ENCODE results near the gene KLHL6. TPM values are rescaled to one million over a fixed set of nuclear protein-coding genes. Genes with fewer than 3 reads are reported as not detected.

The KLHL6 gene
- total and polyA plus RNA-seq, 2 of the 13 experiments (the other 11 are each of a cell fraction or from before 2014, with no cell fraction given), result not detected

- intact Hi-C loops (cut with micrococcal nuclease; ENCODE audit: unreplicated experiment), result loop anchor here (10.0 kb wide), 1 partner anchor 131 kb away; no protein-coding TSS in a partner anchor
These were observed 62.0 kb downstream of the KLHL6 start for GRCh38 chr3:183493296-183494045.

More at GRCh38 chr3:183493296-183494045, 62.0 kb downstream of the KLHL6 start:
- Histone ChIP-seq H4K20me1 (ENCODE audit: insufficient read depth, low read length) (no peaks in the 10 kb centered on the region), H3K36me3 (replicated peaks in 1 of 2; ENCODE audit: control insufficient read depth in 1 of 2, insufficient read depth in 2 of 2, low read length in 2 of 2) (no peaks in the 10 kb centered on the region), H3K4me1 (ENCODE audit: insufficient read depth, low read length) (peaks cover 16% of the 10 kb centered on the region), H3K9me3 (ENCODE audit: low read length) (no peaks in the 10 kb centered on the region), H3K27ac (ENCODE audit: extremely low read length, insufficient read depth, low read length) (no peak overlapping the region), H3K27me3 (ENCODE audit: control insufficient read depth in 1 of 2, insufficient read depth in 2 of 2, low read length in 2 of 2) (peaks cover under 1 to 1% of the 10 kb centered on the region in 2 experiments; a peak in 1 of 5 replicates), H3K9ac (ENCODE audit: insufficient read depth, low read depth, low read length) (no peak overlapping the region), H3K79me2 (ENCODE audit: insufficient read depth, low read length) (no peaks in the 10 kb centered on the region), H3K4me3 (replicated peaks in 1 of 3; ENCODE audit: insufficient read depth in 1 of 3, low read depth in 2 of 3, low read length in 3 of 3) (no peak overlapping the region), H2AFZ (ENCODE audit: low read length) (no peak overlapping the region), H3K4me2 (ENCODE audit: low read depth, low read length) (no peak overlapping the region)
- ChIA-PET POLR2A (no interaction called here), CTCF (ENCODE audit: low intra/inter-chr PET ratio, low total read pairs) (no interaction called here)
- in situ Hi-C loops (cut with HindIII; ENCODE audit: extremely low pct_ligation_motif_present, low pct_unique_long_range_greater_than_20kb), result no loop called here
- FAIRE-seq (no peak), ATAC-seq (no peak), DNase-seq (ENCODE audit: low spot score) (no peak)
- TF ChIP-seq MTF2 (CRISPR knock-in tag; IDR thresholded peaks at IDR 0.05; ENCODE audit: borderline replicate concordance) (no peak), ZBTB4 (CRISPR knock-in tag; IDR thresholded peaks at IDR 0.05; ENCODE audit: borderline replicate concordance) (no peak), ZNF142 (CRISPR knock-in tag; IDR thresholded peaks at IDR 0.05) (no peak), ZNF136 (CRISPR knock-in tag; IDR thresholded peaks at IDR 0.05; ENCODE audit: low read depth) (no peak), PLRG1 (conservative IDR thresholded peaks at IDR 0.05) (no peak), TCF7L2 (IDR thresholded peaks at IDR 0.05; ENCODE audit: low read depth, low read length) (no peak), HNRNPUL1 (IDR thresholded peaks at IDR 0.05; ENCODE audit: low read depth, low read length) (no peak), GATAD2A (CRISPR knock-in tag; IDR thresholded peaks at IDR 0.05) (no peak), U2AF2 (IDR thresholded peaks at IDR 0.05; ENCODE audit: low read depth, low read length) (no peak), SMARCC2 (IDR thresholded peaks at IDR 0.05) (no peak), MED8 (CRISPR knock-in tag; IDR thresholded peaks at IDR 0.05; ENCODE audit: insufficient replicate concordance) (no peak), U2AF1 (optimal IDR thresholded peaks at IDR 0.05; ENCODE audit: low read depth, low read length) (no peak)
- BruUV-seq (replicated peaks), result no TSS peak
- 33% methylated on average over 4 of the region's 4 CpGs for WGBS (ENCODE audit: low lambda C conversion rate)

Data from HepG2 (cell line).